GM18909 (cell line): ENCODE data around the gene FUBP3.

ENCODE experiments used
- ATAC-seq: cut with Tn5 transposase; IDR thresholded peaks from one replicate; pipeline ENCODE4 v1.9.1; 2021; ENCODE audit warnings: mild to moderate bottlenecking; ENCODE audit not compliant: unreplicated experiment, poor library complexity

FUBP3 gene

GRCh38 chr9:130578865-130579737 lies at the start of gene FUBP3:
FUBP3 (plus strand) TSS chr9:130579577; CDS start chr9:130579681, 104 bp downstream.
- peak; percentile 90 for ATAC-seq

GRCh38 chr9:130530938-130531337 lies 48.4 kb upstream of the FUBP3 start:
- no peak for ATAC-seq

GRCh38 chr9:130531670-130532069 lies 47.7 kb upstream of the FUBP3 start:
- no peak for ATAC-seq

- ATAC-seq, result no peak
These were observed 46.8 kb upstream of the FUBP3 start for GRCh38 chr9:130532426-130533080.

GRCh38 chr9:130535818-130536521 lies 43.4 kb upstream of the FUBP3 start:
- no peak for ATAC-seq

- no peak for ATAC-seq
These were observed 42.7 kb upstream of the FUBP3 start for GRCh38 chr9:130536701-130537107.

GRCh38 chr9:130537346-130538050 lies 41.9 kb upstream of the FUBP3 start:
- ATAC-seq, result no peak

GRCh38 chr9:130539420-130540223 lies 39.8 kb upstream of the FUBP3 start:
- ATAC-seq, result no peak

GRCh38 chr9:130541533-130541932 lies 37.8 kb upstream of the FUBP3 start:
- no peak for ATAC-seq

GRCh38 chr9:130542038-130542437 lies 37.3 kb upstream of the FUBP3 start:
- ATAC-seq, result no peak

GRCh38 chr9:130542457-130543228 lies 36.7 kb upstream of the FUBP3 start:
- ATAC-seq, result no peak

- no peak for ATAC-seq
These were observed 36.0 kb upstream of the FUBP3 start for GRCh38 chr9:130543368-130543767.

GRCh38 chr9:130543859-130544258 lies 35.5 kb upstream of the FUBP3 start:
- no peak for ATAC-seq

GRCh38 chr9:130544364-130544763 lies 35.0 kb upstream of the FUBP3 start:
- no peak for ATAC-seq

GRCh38 chr9:130548103-130548502 lies 31.3 kb upstream of the FUBP3 start:
- ATAC-seq, result no peak

GRCh38 chr9:130549093-130549735 lies 30.2 kb upstream of the FUBP3 start:
- no peak for ATAC-seq

GRCh38 chr9:130554606-130555005 lies 24.8 kb upstream of the FUBP3 start:
- no peak for ATAC-seq

- no peak for ATAC-seq
These were observed 24.3 kb upstream of the FUBP3 start for GRCh38 chr9:130555061-130555460.
